ENCODE results near the gene PRR32.

DNA sequence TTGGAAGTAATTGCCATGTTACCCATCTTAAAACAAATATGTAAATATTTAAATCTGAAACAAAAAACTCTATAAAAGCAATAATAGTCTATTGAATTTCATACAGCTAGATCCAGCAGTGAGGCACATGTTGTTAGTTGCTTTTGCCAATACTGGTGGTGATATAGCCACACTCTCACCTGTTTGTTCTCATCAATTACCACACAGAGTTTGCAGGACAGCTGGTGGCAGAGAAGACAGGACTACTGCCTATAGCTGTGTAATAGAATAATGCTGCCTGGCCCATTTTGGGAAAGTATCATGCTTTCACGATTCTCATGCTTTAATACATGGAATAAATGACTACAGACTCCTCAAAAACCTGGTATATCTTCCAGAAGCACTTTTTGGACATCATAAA, 3.7 kb upstream of the PRR32 start:
- TF ChIP-seq CTCF (IDR thresholded peaks at IDR 0.05) (no peak), POLR2A (IDR thresholded peaks at IDR 0.05) (no peak)
